K562 (cell line): ENCODE data around the gene SYN1. TPM values are rescaled to one million over a fixed set of nuclear protein-coding genes. Genes with fewer than 3 reads are reported as not detected.

Experiments
- CEBPG ChIP-seq, 3 experiments: fragments of 200-800 bp in 1 of 3; sonication (Bioruptor generic) in 1 of 3; sonication (generic) in 1 of 3; formaldehyde crosslinking in 1 of 3; IDR thresholded peaks in 2 of 3; conservative IDR thresholded peaks in 1 of 3; 2 replicates each; pipeline versions ENCODE4 v1.6.1 to v1.8.0; 2016 to 2022; ENCODE audit warnings: missing compliant biosample characterization in 2 of 3, missing genetic modification characterization in 2 of 3, mild to moderate bottlenecking in 1 of 3, missing genetic modification reagents in 1 of 3
- ELF4 ChIP-seq: fragments of 450-650 bp; formaldehyde crosslinking; IDR thresholded peaks from 2 replicates; pipeline ENCODE4 v1.4.0; 2022; ENCODE audit warnings: missing genetic modification characterization
- MYBL2 ChIP-seq, 2 experiments: fragments of 450-650 bp in 1 of 2; sonication (generic) in 1 of 2; formaldehyde crosslinking in 1 of 2; IDR thresholded peaks; 2 replicates each; pipeline versions ENCODE4 v1.6.1 to v1.8.1; 2017 to 2022; ENCODE audit warnings: borderline replicate concordance in 1 of 2, inconsistent platforms in 1 of 2, low read depth in 1 of 2, mild to moderate bottlenecking in 1 of 2, missing genetic modification reagents in 1 of 2, moderate library complexity in 1 of 2
- TEAD2 ChIP-seq: fragments of 450-650 bp; IDR thresholded peaks from 2 replicates; pipeline ENCODE4 v1.6.1; 2016; ENCODE audit warnings: missing genetic modification characterization, control low read depth, missing compliant biosample characterization
- polyA plus RNA-seq, 8 experiments: library from polyadenylated mRNA; depleted of rRNA in 4 of 8; stranded (reverse) in 5 of 8; unstranded in 3 of 8; fragments of >200 nt; fragmentation: Nextera tagmentation in 2 of 8; fragmentation: Illumina TruSeq in 1 of 8; extraction: Ambion mirVana in 2 of 8; extraction: Trizol in 1 of 8; gene quantifications; 2 replicates each; pipeline versions ENCODE4 v1.2.1 to v1.2.3, GENCODE V29; 2011 to 2014; ENCODE audit warnings: inconsistent platforms in 1 of 8, missing spikeins in 1 of 8
- total RNA-seq, 7 experiments: library from RNA; depleted of rRNA in 6 of 7; stranded (reverse); fragments of >200 nt in 6 of 7; fragmentation: Illumina TruSeq in 2 of 7; extraction: Trizol in 2 of 7; gene quantifications; 2 replicates each; pipeline versions ENCODE4 v1.2.1 to v1.2.3, GENCODE V29; 2011 to 2021; ENCODE audit warnings: low replicate concordance in 1 of 7
- TF ChIP-seq, protein P1 (sequence below): fragments of 250-450 bp; sonication (Bioruptor Pico); IDR thresholded peaks from 2 replicates; pipeline ENCODE4 v1.8.0; 2022; ENCODE audit warnings: moderate library complexity, mild to moderate bottlenecking, inconsistent platforms
- TF ChIP-seq, protein P2 (sequence below): fragments of 250-450 bp; sonication (Bioruptor Pico); IDR thresholded peaks from 2 replicates; pipeline ENCODE4 v1.4.0; 2020; ENCODE audit warnings: mild to moderate bottlenecking, moderate library complexity

The SYN1 gene
- total and polyA plus RNA-seq, 9 of the 15 experiments (the other 6 are each of a cell fraction or from before 2014, with no cell fraction given) = 0.01 to 0.28 (median 0.18) TPM; not detected in 2

DNA sequence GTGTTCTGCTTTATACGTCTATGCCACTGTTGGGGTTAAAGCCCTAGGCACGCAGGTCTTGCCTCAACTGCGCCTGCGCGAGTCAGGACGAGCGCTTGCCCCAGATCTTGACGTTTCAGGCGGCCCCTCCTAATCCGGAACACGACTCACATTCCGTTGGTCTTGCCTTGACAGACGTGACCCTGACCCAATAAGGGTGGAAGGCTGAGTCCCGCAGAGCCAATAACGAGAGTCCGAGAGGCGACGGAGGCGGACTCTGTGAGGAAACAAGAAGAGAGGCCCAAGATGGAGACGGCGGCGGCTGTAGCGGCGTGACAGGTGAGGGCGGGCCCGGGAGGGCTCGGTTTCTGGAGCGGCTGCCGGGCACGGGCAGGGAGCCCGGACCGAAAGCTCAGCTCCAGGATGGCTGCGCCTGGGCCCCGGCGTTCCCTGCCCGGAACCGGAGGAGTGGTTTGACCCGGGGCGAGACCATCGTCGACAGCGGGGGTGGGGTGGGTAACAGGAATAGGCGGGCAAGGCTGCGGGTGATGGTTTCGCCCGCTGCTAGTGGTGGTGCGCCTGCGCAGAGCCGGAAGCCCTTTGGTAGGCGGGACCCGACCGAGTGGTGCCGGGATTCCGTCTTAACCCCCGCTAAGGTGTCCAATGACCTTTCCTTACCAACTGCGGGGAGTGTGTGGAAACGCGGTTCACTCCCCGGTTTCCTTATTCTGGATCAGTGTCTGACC lies 58.6 kb downstream of the SYN1 start, which contains the start of gene ARAF (continued):
- TF ChIP-seq MYBL2 (IDR thresholded peaks at IDR 0.05; ENCODE audit: low read depth) = no peak
- no peak for TF ChIP-seq MYBL2 (CRISPR knock-in tag; IDR thresholded peaks at IDR 0.05; ENCODE audit: borderline replicate concordance)
- no peak; the same call in 1 of the 2 replicates for TF ChIP-seq CEBPG (CRISPR knock-in tag; IDR thresholded peaks at IDR 0.05)
- TF ChIP-seq CEBPG (tag; conservative IDR thresholded peaks at IDR 0.05 in 1 of 2, IDR thresholded peaks at IDR 0.05 in 1 of 2) = no peak
- TF ChIP-seq TEAD2 (tag) = no peak
- TF ChIP-seq, protein P1, sequence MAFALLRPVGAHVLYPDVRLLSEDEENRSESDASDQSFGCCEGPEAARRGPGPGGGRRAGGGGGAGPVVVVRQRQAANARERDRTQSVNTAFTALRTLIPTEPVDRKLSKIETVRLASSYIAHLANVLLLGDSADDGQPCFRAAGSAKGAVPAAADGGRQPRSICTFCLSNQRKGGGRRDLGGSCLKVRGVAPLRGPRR (CRISPR knock-in tag) = no peak
- TF ChIP-seq, protein P2, sequence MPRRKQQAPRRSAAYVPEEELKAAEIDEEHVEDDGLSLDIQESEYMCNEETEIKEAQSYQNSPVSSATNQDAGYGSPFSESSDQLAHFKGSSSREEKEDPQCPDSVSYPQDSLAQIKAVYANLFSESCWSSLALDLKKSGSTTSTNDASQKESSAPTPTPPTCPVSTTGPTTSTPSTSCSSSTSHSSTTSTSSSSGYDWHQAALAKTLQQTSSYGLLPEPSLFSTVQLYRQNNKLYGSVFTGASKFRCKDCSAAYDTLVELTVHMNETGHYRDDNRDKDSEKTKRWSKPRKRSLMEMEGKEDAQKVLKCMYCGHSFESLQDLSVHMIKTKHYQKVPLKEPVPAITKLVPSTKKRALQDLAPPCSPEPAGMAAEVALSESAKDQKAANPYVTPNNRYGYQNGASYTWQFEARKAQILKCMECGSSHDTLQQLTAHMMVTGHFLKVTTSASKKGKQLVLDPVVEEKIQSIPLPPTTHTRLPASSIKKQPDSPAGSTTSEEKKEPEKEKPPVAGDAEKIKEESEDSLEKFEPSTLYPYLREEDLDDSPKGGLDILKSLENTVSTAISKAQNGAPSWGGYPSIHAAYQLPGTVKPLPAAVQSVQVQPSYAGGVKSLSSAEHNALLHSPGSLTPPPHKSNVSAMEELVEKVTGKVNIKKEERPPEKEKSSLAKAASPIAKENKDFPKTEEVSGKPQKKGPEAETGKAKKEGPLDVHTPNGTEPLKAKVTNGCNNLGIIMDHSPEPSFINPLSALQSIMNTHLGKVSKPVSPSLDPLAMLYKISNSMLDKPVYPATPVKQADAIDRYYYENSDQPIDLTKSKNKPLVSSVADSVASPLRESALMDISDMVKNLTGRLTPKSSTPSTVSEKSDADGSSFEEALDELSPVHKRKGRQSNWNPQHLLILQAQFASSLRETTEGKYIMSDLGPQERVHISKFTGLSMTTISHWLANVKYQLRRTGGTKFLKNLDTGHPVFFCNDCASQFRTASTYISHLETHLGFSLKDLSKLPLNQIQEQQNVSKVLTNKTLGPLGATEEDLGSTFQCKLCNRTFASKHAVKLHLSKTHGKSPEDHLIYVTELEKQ (CRISPR knock-in tag) = no peak
- no peak for TF ChIP-seq ELF4 (CRISPR knock-in tag)
